K562 (cell line): ENCODE measurements around the gene RIC8B. TPM values are rescaled to one million over a fixed set of nuclear protein-coding genes. Genes with fewer than 3 reads are reported as not detected.
A peak's percentile ranks its signal among the peaks of the same experiment; 100 is the strongest.

Experiments used
- CBX1 ChIP-seq: sonication (generic); IDR thresholded peaks from 2 replicates; pipeline ENCODE4 v1.6.1; 2016; ENCODE audit warnings: antibody characterized with exemption, low read depth, mild to moderate bottlenecking
- CREM ChIP-seq: IDR thresholded peaks from 2 replicates; pipeline ENCODE4 v1.6.1; 2014; ENCODE audit warnings: antibody characterized with exemption, low read depth
- HDAC1 ChIP-seq, 2 experiments: fragments of 450-650 bp; IDR thresholded peaks; 2 replicates each; pipeline ENCODE4 v1.6.1; 2016 to 2017; ENCODE audit warnings: inconsistent platforms in 1 of 2, mild to moderate bottlenecking in 1 of 2, moderate library complexity in 1 of 2
- HDAC6 ChIP-seq: IDR thresholded peaks from 2 replicates; pipeline ENCODE4 v1.6.1; 2012; ENCODE audit warnings: low read depth, mild to moderate bottlenecking, control low read depth, inconsistent platforms, low read length, moderate library complexity
- HNRNPUL1 ChIP-seq: fragments of 200-400 bp; formaldehyde crosslinking; IDR thresholded peaks from 2 replicates; pipeline ENCODE4 v1.6.1; 2017; ENCODE audit warnings: low read length
- LCOR ChIP-seq: sonication (generic); formaldehyde crosslinking; IDR thresholded peaks from 2 replicates; pipeline ENCODE4 v1.8.0; 2022; ENCODE audit warnings: mild to moderate bottlenecking, missing genetic modification reagents
- POLR2AphosphoS5 ChIP-seq: IDR thresholded peaks from 2 replicates; pipeline ENCODE4 v1.6.1; 2011; ENCODE audit warnings: mild to moderate bottlenecking, low read depth, low read length, moderate library complexity; ENCODE audit not compliant: control insufficient read depth, insufficient read depth
- POLR2H ChIP-seq: IDR thresholded peaks from 2 replicates; pipeline ENCODE4 v1.6.1; 2016; ENCODE audit warnings: missing genetic modification characterization, low read depth, mild to moderate bottlenecking, control low read depth, missing compliant biosample characterization, moderate library complexity
- RCOR1 ChIP-seq, 2 experiments: IDR thresholded peaks; 2 replicates each; pipeline ENCODE4 v1.6.1; 2012; ENCODE audit warnings: low read depth in 2 of 2, low read length in 2 of 2, borderline replicate concordance in 1 of 2, improper control_type of control experiment in 1 of 2
- SMARCB1 ChIP-seq: IDR thresholded peaks from 2 replicates; pipeline ENCODE4 v1.6.1; 2011; ENCODE audit warnings: improper control_type of control experiment, low read depth; ENCODE audit not compliant: insufficient read length
- ZFX ChIP-seq: sonication (generic); formaldehyde crosslinking; IDR thresholded peaks from 2 replicates; pipeline ENCODE4 v1.8.0; 2022; ENCODE audit warnings: mild to moderate bottlenecking, missing genetic modification reagents, moderate library complexity
- ZKSCAN3 ChIP-seq: fragments of 250-450 bp; sonication (Bioruptor Pico); IDR thresholded peaks from 2 replicates; pipeline ENCODE4 v1.4.0; 2020
- ZNF146 ChIP-seq: IDR thresholded peaks from one replicate; pipeline ENCODE4 v1.6.1; 2018; ENCODE audit warnings: missing compliant biosample characterization; ENCODE audit not compliant: unreplicated experiment
- ZNF354B ChIP-seq: fragments of 250-450 bp; sonication (Bioruptor Pico); IDR thresholded peaks from 2 replicates; pipeline ENCODE4 v1.4.0; 2020
- ZNF395 ChIP-seq: fragments of 200-800 bp; sonication (Bioruptor generic); IDR thresholded peaks from 2 replicates; pipeline ENCODE4 v1.6.1; 2017; ENCODE audit warnings: missing genetic modification characterization, missing compliant biosample characterization
- ZNF408 ChIP-seq: fragments of 250-450 bp; sonication (Bioruptor Pico); IDR thresholded peaks from 2 replicates; pipeline ENCODE4 v1.4.0; 2020; ENCODE audit warnings: low read depth, mild to moderate bottlenecking, moderate library complexity
- ZNF592 ChIP-seq: fragments of 450-650 bp; IDR thresholded peaks from 2 replicates; pipeline ENCODE4 v1.6.1; 2017; ENCODE audit warnings: antibody characterized with exemption, mild to moderate bottlenecking
- polyA plus RNA-seq, 8 experiments: library from polyadenylated mRNA; depleted of rRNA in 4 of 8; stranded (reverse) in 5 of 8; unstranded in 3 of 8; fragments of >200 nt; fragmentation: Nextera tagmentation in 2 of 8; fragmentation: Illumina TruSeq in 1 of 8; extraction: Ambion mirVana in 2 of 8; extraction: Trizol in 1 of 8; gene quantifications; 2 replicates each; pipeline versions ENCODE4 v1.2.1 to v1.2.3, GENCODE V29; 2011 to 2014; ENCODE audit warnings: inconsistent platforms in 1 of 8, missing spikeins in 1 of 8
- total RNA-seq, 7 experiments: library from RNA; depleted of rRNA in 6 of 7; stranded (reverse); fragments of >200 nt in 6 of 7; fragmentation: Illumina TruSeq in 2 of 7; extraction: Trizol in 2 of 7; gene quantifications; 2 replicates each; pipeline versions ENCODE4 v1.2.1 to v1.2.3, GENCODE V29; 2011 to 2021; ENCODE audit warnings: low replicate concordance in 1 of 7
- TF ChIP-seq, protein P1 (sequence below): fragments of 450-650 bp; IDR thresholded peaks from 2 replicates; pipeline ENCODE4 v1.6.1; 2016; ENCODE audit warnings: borderline replicate concordance
- TF ChIP-seq, protein P2 (sequence below): fragments of 450-650 bp; formaldehyde crosslinking; conservative IDR thresholded peaks from 2 replicates; pipeline ENCODE4 v1.4.0; 2022; ENCODE audit warnings: mild to moderate bottlenecking, missing genetic modification characterization

The RIC8B gene
- total and polyA plus RNA-seq, 9 of the 15 experiments (the other 6 are each of a cell fraction or from before 2014, with no cell fraction given): 0.92 to 8.1 (median 4.8) TPM

DNA sequence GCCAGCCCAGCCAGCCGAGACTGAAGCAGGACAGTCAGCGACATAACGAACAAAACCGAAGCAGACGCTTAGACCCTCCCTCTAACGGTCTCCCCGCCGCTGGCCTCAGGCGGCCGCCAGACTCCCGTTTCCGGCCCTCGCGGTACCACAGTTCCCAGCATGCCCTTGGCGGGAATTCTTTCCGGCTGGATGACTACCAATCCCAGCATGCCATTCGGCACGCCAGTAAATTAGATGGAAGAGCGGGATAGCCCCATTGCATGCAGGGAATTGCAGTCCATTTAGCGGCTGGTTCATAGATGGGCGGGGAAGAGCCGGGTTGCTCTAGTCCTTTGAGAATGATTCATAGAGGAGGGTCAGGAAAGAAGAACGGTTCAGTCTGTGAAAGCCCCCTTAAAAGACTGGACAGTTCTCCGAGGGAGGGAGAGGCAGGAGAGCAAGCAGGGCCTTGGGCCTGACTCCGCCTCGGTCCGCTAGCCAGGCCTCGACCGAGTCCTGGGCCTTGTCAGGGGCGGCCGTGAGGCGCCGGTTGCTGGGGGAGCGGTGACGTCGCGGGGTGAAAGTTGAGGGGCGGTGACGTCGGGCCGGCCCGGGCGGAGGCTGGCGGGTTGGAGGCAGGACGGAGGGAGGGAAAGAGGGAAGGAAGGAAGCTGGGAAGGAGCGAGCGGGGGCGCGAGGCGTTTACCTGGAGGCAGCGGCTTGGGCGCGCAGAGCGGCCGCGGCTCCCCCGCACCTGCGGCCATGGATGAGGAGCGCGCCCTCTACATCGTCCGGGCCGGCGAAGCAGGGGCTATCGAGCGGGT is at the start of gene RIC8B (continued):
- TF ChIP-seq ZNF592: peak; percentile 90
- TF ChIP-seq HDAC6: no peak
- TF ChIP-seq POLR2AphosphoS5: peak; percentile 64; the same call in 1 of the 2 replicates
- TF ChIP-seq CBX1: peak; percentile 82; the same call in 1 of the 2 replicates
- no peak for TF ChIP-seq ZNF354B
- no peak for TF ChIP-seq SMARCB1
- TF ChIP-seq RCOR1 (IDR thresholded peaks at IDR 0.05; ENCODE audit: borderline replicate concordance in 1 of 2, low read depth in 2 of 2, low read length in 2 of 2): peak in 1 of 2 experiments; percentile 52; a peak in 1 of 4 replicates
- no peak for TF ChIP-seq ZKSCAN3 (CRISPR knock-in tag)
- TF ChIP-seq, protein P1, sequence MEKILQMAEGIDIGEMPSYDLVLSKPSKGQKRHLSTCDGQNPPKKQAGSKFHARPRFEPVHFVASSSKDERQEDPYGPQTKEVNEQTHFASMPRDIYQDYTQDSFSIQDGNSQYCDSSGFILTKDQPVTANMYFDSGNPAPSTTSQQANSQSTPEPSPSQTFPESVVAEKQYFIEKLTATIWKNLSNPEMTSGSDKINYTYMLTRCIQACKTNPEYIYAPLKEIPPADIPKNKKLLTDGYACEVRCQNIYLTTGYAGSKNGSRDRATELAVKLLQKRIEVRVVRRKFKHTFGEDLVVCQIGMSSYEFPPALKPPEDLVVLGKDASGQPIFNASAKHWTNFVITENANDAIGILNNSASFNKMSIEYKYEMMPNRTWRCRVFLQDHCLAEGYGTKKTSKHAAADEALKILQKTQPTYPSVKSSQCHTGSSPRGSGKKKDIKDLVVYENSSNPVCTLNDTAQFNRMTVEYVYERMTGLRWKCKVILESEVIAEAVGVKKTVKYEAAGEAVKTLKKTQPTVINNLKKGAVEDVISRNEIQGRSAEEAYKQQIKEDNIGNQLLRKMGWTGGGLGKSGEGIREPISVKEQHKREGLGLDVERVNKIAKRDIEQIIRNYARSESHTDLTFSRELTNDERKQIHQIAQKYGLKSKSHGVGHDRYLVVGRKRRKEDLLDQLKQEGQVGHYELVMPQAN: peak; percentile 36; the same call in 1 of the 2 replicates
- peak; percentile 90; the same call in 1 of the 2 replicates for TF ChIP-seq LCOR (CRISPR knock-in tag)
- TF ChIP-seq ZNF408 (CRISPR knock-in tag): no peak
- TF ChIP-seq CREM: peak; percentile 93
- TF ChIP-seq HNRNPUL1: no peak
- TF ChIP-seq ZNF146 (CRISPR knock-in tag): no peak
- peak; percentile 66 for TF ChIP-seq ZNF395
- TF ChIP-seq ZFX (CRISPR knock-in tag): peak; percentile 100
- peak in 1 of 2 experiments; percentile 63; a peak in 2 of 4 replicates for TF ChIP-seq HDAC1 (IDR thresholded peaks at IDR 0.05)
- TF ChIP-seq, protein P2, sequence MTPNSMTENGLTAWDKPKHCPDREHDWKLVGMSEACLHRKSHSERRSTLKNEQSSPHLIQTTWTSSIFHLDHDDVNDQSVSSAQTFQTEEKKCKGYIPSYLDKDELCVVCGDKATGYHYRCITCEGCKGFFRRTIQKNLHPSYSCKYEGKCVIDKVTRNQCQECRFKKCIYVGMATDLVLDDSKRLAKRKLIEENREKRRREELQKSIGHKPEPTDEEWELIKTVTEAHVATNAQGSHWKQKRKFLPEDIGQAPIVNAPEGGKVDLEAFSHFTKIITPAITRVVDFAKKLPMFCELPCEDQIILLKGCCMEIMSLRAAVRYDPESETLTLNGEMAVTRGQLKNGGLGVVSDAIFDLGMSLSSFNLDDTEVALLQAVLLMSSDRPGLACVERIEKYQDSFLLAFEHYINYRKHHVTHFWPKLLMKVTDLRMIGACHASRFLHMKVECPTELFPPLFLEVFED: no peak
- peak; percentile 89 for TF ChIP-seq POLR2H (tag)
